GM12801 (cell line): ENCODE measurements around the gene EP400.

ENCODE experiments used
- CTCF ChIP-seq: IDR thresholded peaks from one replicate; pipeline ENCODE4 v1.5.1; 2011; ENCODE audit warnings: control low read depth; ENCODE audit not compliant: insufficient read length; ENCODE audit errors: extremely low read depth

Gene EP400

GRCh38 chr12:132014092-132014914 is 64.6 kb downstream of the EP400 start:
- TF ChIP-seq CTCF, result no peak

GRCh38 chr12:132014915-132015280 is 65.2 kb downstream of the EP400 start:
- no peak for TF ChIP-seq CTCF

GRCh38 chr12:132015686-132016430 is 66.1 kb downstream of the EP400 start:
- TF ChIP-seq CTCF, result no peak

GRCh38 chr12:132018193-132018916 is 68.6 kb downstream of the EP400 start:
- TF ChIP-seq CTCF, result no peak

GRCh38 chr12:132019891-132020290 is 70.1 kb downstream of the EP400 start:
- no peak for TF ChIP-seq CTCF

GRCh38 chr12:132020292-132020691 is 70.5 kb downstream of the EP400 start:
- TF ChIP-seq CTCF, result no peak

- TF ChIP-seq CTCF, result no peak
Measured at GRCh38 chr12:132021031-132021871, 71.5 kb downstream of the EP400 start.
